GM19463 (cell line): Measurements from ENCODE around the gene ENOSF1.
A peak's percentile ranks its signal among the peaks of the same experiment; 100 is the strongest.

Source experiments
- ATAC-seq: cut with Tn5 transposase; IDR thresholded peaks from one replicate; pipeline ENCODE4 v1.9.1; 2021; ENCODE audit warnings: mild to moderate bottlenecking, moderate library complexity; ENCODE audit not compliant: unreplicated experiment

The ENOSF1 gene

DNA sequence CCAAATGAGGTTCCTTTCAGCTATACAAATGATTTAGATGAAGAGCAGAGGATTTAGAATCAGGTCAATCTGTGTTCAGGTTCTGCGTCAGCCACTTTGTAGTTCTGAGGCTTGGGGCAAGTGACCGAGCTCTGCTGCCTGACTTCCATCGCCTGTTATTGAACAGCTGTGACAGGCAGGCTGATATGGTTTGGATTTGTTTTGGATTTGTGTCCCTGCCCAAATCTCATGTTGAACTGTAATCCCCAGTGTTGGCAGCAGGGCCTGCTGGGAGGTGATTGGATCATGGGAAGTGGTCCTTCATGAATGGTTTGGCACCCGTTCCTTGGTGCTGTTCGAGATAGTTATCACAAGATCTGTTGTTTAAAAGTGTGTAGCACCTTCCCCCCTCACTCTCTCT is 36.4 kb downstream of the ENOSF1 start:
- no peak for ATAC-seq

DNA sequence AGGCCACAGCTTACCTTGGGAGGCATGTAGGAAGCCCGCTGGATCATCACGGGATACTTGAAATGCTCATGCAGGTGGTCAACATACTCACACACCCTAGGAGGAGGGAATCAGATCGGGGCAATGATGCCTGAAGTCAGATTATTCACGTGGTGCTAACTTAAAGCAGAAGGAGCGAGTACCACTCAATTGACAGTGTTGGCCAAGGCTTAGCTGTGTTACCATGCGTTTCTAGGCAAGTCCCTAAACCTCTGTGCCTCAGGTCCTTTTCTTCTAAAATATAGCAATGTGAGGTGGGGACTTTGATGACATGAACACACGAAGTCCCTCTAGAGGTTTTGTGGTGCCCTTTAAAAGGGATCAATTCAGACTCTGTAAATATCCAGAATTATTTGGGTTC is 37.1 kb downstream of the ENOSF1 start:
- ATAC-seq: no peak

DNA sequence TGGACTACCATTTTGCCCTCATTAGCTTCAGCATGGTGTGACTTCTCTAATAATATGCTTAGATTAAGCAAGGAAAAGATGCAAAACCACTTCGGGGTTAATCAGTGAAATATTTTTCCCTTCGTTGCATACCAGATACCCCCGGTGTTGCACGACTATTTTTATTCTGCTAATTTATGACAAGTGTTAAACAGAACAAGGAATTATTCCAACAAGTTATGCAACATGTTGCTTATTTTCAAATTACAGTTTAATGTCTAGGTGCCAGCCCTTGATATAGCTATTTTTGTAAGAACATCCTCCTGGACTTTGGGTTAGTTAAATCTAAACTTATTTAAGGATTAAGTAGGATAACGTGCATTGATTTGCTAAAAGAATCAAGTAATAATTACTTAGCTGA is 38.7 kb downstream of the ENOSF1 start:
- ATAC-seq: no peak

DNA sequence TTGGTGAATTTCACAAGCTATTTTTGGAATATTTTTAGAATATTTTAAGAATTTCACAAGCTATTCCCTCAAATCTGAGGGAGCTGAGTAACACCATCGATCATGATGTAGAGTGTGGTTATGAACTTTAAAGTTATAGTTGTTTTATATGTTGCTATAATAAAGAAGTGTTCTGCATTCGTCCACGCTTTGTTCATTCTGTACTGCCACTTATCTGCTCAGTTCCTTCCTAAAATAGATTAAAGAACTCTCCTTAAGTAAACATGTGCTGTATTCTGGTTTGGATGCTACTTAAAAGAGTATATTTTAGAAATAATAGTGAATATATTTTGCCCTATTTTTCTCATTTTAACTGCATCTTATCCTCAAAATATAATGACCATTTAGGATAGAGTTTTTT is 39.1 kb downstream of the ENOSF1 start:
- no peak for ATAC-seq

DNA sequence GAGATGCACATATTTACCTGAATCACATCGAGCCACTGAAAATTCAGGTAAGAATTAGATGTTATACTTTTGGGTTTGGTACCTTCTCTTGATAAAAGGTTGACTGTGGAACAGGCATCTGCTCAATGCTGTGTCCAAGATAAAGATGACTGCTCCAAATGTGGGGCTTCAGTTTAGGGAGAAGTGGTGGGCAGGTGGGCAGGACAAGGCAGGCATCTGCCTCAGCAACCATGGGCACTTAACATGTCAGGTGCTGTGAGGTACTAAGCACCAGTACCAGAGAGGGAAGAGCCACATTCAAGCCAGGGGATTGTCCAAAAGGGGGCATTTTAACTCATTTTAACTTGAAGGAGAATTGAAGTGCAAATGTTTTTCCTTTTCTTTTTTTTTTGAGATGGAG is 41.0 kb downstream of the ENOSF1 start:
- no peak for ATAC-seq

DNA sequence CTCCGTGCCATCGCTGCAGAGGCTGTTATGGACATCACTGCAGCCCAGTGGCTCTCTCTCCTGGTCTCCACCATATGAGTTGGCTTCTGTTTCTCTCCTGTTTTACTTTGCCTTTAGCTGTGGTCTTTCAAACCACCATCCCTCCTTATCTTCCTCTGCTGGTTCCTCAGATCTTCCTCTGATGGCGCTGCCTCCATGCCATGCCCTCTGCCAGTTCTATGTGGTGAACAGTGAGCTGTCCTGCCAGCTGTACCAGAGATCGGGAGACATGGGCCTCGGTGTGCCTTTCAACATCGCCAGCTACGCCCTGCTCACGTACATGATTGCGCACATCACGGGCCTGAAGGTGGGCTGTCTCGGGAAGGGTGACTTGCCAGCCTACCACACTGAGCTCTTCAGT is 41.9 kb downstream of the ENOSF1 start:
- no peak for ATAC-seq

DNA sequence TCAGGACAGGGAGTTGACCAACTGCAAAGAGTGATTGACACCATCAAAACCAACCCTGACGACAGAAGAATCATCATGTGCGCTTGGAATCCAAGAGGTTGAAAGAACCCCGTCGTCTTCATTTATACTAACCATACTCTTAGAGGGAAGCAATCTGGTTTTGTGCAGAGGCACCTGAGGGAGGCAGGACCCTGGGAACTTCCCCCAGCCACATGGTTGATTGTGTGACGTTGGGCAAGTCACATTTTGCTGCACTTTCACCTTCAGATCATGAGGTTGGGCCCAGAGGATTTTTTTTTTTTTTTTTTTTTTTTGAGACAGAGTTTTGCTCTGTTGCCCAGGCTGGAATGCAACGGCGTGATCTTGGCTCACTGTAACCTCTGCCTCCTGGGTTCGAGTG is 43.4 kb downstream of the ENOSF1 start:
- ATAC-seq: no peak

DNA sequence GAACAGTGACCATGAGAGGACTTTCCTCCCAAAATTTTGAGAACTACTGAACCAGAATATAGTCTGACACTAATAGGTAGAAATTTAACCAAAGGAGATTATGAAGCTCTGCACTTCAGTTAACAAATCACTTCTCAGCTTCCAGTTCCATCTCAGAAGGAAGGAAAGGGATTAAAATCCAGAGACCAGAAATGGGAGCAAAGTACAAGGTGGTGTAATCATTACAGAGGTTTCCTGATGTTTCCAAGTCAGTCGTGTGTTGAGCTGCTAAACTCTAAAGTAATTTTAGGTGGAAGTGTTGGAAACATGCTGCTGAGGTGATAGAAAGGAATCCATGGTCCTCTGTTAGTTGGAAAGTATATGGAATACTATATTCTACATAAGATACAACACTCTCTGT is 44.2 kb downstream of the ENOSF1 start:
- ATAC-seq: no peak

DNA sequence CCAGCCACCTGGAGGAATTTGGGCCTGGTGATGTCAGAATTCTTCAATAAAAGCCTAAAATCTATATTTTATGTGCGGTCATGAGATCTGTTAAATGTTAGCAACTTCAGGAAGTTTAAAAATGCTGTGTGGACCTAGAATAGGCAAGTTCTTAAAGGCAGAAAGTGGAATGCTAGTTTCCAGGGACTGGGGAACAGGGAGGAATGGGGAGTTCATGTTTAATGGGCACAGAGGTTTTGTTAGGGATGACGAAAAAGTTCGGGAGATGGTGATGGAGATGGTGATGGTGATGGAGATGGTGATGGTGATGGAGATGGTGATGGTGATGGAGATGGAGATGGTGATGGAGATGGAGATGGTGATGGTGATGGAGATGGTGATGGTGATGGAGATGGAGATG is 45.8 kb downstream of the ENOSF1 start:
- no peak for ATAC-seq

DNA sequence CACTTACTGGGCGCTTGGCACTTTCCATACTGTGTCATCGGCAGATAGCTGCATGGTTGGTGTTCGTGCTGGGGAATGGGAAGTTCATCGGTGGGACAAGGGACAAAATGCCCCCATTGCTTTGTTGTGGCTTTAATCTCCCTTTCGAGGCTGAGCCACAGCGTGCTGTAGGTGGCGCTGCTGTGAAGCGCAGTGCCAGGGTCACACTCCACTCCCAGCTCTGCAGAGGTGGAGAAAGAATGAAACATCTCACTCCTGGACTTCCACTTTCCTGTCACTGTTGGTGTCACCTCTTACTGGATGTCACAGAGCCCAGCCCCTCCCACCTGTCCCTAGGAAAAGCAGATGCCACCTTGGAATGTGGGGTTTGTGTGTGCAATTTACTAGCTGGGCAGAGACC is 46.3 kb downstream of the ENOSF1 start:
- ATAC-seq: no peak

DNA sequence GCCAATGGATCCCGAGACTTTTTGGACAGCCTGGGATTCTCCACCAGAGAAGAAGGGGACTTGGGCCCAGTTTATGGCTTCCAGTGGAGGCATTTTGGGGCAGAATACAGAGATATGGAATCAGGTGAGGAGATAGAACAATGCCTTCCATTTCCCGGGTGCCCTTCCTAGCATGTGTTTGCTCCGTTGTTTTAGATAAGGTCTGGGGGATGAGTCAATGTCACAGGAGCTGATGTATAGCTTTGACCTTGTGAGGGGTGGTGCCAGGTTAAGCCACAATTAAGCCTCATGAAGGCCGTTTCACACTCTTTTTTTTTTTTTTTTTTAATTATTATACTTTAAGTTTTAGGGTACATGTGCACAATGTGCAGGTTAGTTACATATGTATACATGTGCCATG is 50.2 kb downstream of the ENOSF1 start:
- no peak for ATAC-seq

DNA sequence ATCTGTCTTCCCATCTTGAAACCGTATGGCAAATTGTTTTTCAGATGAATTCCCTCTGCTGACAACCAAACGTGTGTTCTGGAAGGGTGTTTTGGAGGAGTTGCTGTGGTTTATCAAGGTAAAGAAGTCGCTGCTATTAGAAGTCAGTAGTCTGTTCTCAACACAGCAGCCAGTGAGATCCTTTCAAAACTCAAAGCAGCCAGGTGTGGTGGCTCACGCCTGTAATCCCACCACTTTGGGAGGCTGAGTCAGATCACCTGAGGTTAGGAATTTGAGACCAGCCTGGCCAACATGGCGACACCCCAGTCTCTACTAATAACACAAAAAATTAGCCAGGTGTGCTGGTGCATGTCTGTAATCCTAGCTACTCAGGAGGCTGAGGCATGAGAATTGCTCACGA is 52.8 kb downstream of the ENOSF1 start:
- ATAC-seq: no peak

DNA sequence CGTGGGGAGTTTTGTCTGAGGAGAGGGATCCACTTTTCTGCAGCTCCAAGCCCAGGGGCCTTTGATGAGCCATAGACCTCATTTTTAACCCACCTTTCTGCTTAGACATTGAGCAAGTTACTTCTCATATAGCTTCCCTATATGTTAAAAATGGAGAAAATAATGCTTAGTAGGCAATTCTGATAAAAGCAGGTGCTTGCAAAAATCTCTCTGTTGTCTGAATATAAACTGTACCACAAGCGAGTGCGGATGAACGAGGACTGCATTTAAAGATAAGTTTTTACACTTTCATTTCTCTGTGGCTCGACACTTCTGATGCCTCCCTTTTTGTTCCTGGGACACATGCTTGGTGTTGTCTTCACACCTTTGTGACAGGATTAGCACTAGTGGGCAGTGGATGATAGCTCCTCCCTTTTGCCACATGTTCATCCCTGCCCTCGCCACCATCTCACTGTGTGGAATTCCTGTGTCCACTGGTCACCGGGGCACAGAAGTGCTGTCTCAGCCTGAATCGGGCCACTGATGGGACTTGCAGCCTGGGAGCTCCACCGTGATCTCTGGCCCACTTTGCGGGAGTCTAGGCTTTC is 53.4 kb downstream of the ENOSF1 start:
- ATAC-seq: no peak

DNA sequence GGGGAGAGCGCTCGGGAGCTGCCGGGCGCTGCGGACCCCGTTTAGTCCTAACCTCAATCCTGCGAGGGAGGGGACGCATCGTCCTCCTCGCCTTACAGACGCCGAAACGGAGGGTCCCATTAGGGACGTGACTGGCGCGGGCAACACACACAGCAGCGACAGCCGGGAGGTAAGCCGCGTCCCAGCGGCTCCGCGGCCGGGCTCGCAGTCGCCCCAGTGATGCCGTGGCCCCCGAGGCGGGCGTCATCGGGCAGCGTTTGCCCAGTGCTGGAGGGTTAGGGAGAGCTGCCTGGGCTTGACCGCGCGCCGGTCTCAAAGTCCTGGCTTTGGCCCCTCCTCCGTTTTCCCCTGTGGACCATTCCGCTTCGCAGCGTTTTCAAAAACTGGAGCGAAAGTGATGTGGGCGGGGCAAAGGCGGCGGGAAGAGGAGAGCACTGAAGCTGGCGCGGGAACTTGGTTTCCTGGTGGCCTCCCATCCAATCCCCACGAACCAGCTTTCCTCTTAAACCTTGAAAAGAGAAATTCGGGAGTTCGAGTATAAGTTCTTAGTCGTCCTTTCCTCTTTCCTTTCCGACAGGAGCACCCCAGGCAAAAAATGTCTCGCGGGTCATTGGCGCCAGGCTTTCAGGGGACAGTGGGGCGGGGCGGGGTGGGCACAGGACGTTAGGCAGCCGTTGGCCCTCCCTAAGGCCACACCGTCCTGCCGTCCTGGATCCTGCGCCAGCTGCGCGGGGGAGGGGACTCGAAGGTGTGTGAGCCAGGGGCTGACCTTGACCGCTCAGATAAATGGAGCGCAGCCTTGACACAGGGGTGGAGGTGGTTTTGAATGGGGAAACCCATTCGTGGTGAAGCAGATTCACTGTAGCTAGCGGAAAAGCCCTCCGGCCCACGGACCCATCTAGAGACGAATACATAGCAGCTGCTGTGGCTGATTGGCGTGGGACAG is 54.2 kb downstream of the ENOSF1 start:
- peak; percentile 52 for ATAC-seq

DNA sequence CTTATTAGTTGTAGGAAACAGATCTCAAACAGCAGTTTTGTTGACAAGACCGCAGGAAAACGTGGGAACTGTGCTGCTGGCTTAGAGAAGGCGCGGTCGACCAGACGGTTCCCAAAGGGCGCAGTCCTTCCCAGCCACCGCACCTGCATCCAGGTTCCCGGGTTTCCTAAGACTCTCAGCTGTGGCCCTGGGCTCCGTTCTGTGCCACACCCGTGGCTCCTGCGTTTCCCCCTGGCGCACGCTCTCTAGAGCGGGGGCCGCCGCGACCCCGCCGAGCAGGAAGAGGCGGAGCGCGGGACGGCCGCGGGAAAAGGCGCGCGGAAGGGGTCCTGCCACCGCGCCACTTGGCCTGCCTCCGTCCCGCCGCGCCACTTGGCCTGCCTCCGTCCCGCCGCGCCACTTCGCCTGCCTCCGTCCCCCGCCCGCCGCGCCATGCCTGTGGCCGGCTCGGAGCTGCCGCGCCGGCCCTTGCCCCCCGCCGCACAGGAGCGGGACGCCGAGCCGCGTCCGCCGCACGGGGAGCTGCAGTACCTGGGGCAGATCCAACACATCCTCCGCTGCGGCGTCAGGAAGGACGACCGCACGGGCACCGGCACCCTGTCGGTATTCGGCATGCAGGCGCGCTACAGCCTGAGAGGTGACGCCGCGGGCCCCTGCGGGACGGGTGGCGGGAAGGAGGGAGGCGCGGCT is 55.0 kb downstream of the ENOSF1 start, which contains the start of gene TYMS:
TSS of gene TYMS (plus strand) at position 343 of the 690 bp plus-strand sequence. CDS start at position 433, 90 bp downstream.
- peak; percentile 54 for ATAC-seq

DNA sequence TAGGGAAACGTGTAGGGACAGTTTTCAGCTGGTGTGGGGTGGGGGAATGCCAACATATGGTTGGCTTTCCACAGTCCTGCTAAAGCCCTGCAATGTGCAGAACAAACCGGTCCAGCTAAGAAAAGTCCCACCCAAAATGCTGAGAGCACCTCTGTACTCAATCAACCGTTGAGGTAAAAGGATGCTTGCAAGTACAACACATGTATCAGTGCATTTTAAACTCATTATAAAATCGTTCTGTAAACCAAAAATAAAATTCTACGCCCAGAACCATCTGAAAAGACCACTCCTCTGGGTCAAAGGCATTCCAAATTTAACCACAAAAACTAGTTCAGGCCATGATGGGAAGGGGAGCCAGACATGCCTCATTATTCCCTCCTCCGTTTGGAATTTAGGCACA is 57.0 kb downstream of the ENOSF1 start:
- ATAC-seq: no peak

DNA sequence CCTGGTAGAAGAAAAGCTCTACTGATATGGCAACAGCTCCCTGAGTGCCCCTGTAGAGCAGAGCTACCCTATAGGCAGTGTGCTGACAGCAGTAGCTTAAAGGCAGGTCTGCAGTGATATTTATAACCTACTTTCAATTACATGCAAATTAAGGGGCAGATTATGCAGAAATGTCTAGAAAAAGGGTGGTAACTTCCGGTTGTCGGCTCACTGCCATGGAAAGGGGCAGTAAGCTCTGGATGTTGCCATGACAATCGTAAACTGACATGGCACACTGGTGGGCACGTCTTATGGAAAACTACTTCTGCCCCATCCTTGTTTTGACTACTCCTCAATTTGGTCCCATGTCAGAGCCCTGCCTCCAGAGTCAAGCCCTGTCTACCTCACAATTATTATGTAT is 57.8 kb downstream of the ENOSF1 start:
- ATAC-seq: no peak

DNA sequence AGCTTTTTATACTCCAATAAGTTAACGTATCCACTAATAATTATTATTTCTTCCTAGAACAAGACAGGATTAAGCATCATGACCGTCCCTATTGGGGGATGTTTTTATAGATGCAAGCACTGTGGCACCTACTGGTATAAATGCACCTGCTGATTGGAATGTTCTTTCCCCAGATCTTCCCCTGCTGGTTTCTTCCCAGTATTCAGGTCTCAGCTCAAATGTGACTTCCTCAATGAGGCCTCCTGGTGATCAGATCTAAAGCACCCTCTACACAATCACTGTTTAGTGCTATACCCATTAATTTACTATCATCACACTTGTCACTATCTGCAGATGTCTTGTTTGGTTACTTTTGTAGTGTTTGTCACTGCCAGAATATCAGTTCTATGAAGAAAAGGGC is 58.9 kb downstream of the ENOSF1 start:
- no peak for ATAC-seq

DNA sequence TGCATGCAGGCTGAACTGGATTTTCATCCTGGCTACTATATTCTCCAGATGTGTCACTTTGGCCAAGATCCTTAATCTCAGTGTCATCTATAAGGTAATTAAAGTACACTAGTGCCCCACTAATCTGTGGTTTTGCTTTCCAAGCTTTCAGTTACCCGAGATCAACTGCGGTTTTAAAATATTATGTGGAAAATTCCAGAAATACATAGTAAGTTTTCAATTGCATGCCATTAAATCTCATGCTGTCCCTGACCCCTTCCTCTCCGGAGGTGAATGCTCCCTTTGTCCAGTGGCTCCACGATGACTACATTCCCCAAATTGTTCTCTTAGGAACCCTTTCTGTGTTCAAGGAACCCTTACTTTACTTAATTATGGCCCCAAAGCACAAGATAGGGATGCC is 60.3 kb downstream of the ENOSF1 start:
- ATAC-seq: no peak

DNA sequence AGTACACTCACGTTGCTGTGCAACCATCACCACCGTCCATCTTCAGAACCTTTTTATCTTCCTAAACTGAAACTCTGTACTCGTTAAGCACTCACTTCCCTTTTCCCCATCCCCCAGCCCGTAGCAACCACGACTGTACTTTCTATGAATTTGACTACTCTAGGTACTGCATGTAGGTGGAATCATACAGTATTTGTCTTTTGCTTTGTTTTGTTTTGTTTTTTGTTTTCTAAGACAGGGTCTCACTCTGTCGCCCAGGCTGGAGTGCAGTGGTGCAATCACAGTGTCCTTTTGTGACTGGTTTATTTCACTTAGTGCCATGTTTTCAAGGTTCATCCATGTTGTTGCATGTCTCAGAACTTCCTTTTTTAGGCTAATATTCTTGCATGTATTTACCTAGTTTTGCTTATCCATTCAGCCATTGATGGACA is 62.0 kb downstream of the ENOSF1 start:
- ATAC-seq: peak; percentile 97

DNA sequence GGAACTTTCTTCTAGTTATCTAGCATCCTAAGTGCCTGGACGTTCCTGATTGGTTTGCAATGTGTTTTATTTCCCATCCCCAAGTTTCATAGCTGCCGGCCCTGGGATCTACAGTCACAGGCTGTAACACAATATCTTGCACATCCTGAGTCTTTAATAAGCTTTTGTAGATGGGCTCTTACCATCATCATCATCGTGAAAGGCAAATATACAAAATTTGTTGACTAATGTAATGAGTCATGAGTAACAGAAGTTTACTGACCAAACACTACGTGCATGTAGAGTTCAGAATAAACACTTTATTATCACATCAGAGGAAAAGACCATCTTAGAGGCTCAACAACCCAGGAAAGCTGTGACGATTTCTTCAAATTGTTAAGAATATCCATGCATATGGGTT is 63.1 kb downstream of the ENOSF1 start:
- no peak for ATAC-seq

DNA sequence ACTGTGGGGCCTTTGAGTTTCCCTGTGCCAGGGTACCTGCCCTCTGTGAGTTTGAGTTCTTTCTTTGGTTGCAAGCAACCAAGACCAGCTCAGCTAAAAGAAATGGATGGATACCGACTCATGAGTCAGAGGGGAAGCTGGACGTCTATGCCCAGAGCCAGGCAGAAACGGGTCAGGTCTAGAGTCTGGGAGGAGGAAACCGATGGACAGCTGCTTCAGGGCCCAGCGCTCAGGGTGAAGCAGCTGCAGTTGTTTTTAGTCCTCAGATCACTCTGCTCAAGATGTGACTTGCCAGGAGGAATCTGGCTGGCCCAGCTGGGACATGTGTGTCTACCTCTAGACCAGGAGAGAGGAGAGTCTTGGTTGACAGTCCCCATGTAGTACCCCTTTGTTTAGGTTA is 65.1 kb downstream of the ENOSF1 start:
- no peak for ATAC-seq
